ENCODE data around the gene RSPH3. TPM values are rescaled to one million over a fixed set of nuclear protein-coding genes. Genes with fewer than 3 reads are reported as not detected.

Gene RSPH3
- total and polyA plus RNA-seq, 2 of the 13 experiments (the other 11 are each of a cell fraction or from before 2014, with no cell fraction given) = 1.3 to 3.5 TPM

- H3K27ac ChIP-seq (ENCODE audit: extremely low read length, insufficient read depth, low read length) = peak overlapping the region; percentile 94
- no peaks in the 10 kb centered on the region for H3K79me2 ChIP-seq (ENCODE audit: insufficient read depth, low read length)
- peak overlapping the region; percentile 73 to 93 (median 88) for H3K4me3 ChIP-seq (replicated peaks in 1 of 3; ENCODE audit: insufficient read depth in 1 of 3, low read depth in 2 of 3, low read length in 3 of 3)
- H3K4me1 ChIP-seq (ENCODE audit: insufficient read depth, low read length) = peaks cover 25% of the 10 kb centered on the region
- H2AFZ ChIP-seq (ENCODE audit: low read length) = peak overlapping the region; percentile 65
- no peaks in the 10 kb centered on the region for H4K20me1 ChIP-seq (ENCODE audit: insufficient read depth, low read length)
- H3K4me2 ChIP-seq (ENCODE audit: low read depth, low read length) = peak overlapping the region; percentile 97
- peak overlapping the region; percentile 89 for H3K9ac ChIP-seq (ENCODE audit: insufficient read depth, low read depth, low read length)
- no peaks in the 10 kb centered on the region for H3K9me3 ChIP-seq (ENCODE audit: low read length)
- intact Hi-C loops (cut with micrococcal nuclease; ENCODE audit: unreplicated experiment) (no loop called here), in situ Hi-C loops (cut with HindIII; ENCODE audit: extremely low pct_ligation_motif_present, low pct_unique_long_range_greater_than_20kb) (no loop called here)
- H3K36me3 ChIP-seq (replicated peaks in 1 of 2; ENCODE audit: control insufficient read depth in 1 of 2, insufficient read depth in 2 of 2, low read length in 2 of 2) = no peaks in the 10 kb centered on the region
- DNase-seq (ENCODE audit: low spot score) = no peak
- FAIRE-seq = no peak
- 2% methylated on average over 13 of the region's 24 CpGs for WGBS (ENCODE audit: low lambda C conversion rate)
- CTCF ChIA-PET (ENCODE audit: low intra/inter-chr PET ratio, low total read pairs) = interaction anchor here (0.7 kb wide), 1 partner anchor 693 kb away, joined by 3 read pairs; no protein-coding TSS in a partner anchor
- ATAC-seq = peak; percentile 49
- H3K27me3 ChIP-seq (ENCODE audit: control insufficient read depth in 1 of 2, insufficient read depth in 2 of 2, low read length in 2 of 2) = no peaks in the 10 kb centered on the region; a peak in 1 of 5 replicates
- POLR2A ChIA-PET = interaction anchor here (1.5 to 1.6 kb wide), 3 partner anchors 10 to 179 kb away, joined by 5 to 12 read pairs (median 6); no protein-coding TSS in a partner anchor
- BruUV-seq (replicated peaks) = TSS peak; percentile 54
- TF ChIP-seq ZNF747 (CRISPR knock-in tag; IDR thresholded peaks at IDR 0.05; ENCODE audit: borderline replicate concordance) (no peak), CCAR2 (optimal IDR thresholded peaks at IDR 0.05; ENCODE audit: low read depth, low read length) (no peak), HBP1 (CRISPR knock-in tag; IDR thresholded peaks at IDR 0.05; ENCODE audit: low read depth) (no peak), ZUFSP (CRISPR knock-in tag; IDR thresholded peaks at IDR 0.05; ENCODE audit: borderline replicate concordance) (0 out of 2 replicates have a peak, but pooled peaks have one; percentile 45), AKAP8 (CRISPR knock-in tag; IDR thresholded peaks at IDR 0.05) (no peak), KLF12 (CRISPR knock-in tag; IDR thresholded peaks at IDR 0.05; ENCODE audit: borderline replicate concordance) (no peak), ZFX (CRISPR knock-in tag; IDR thresholded peaks at IDR 0.05; ENCODE audit: low read depth) (no peak), IKZF5 (CRISPR knock-in tag; IDR thresholded peaks at IDR 0.05) (no peak), ZNF383 (CRISPR knock-in tag; IDR thresholded peaks at IDR 0.05; ENCODE audit: borderline replicate concordance) (0 out of 2 replicates have a peak, but pooled peaks have one; percentile 1), ZNF441 (CRISPR knock-in tag; IDR thresholded peaks at IDR 0.05; ENCODE audit: borderline replicate concordance) (no peak), DMTF1 (CRISPR knock-in tag; IDR thresholded peaks at IDR 0.05) (no peak), BCL6 (CRISPR knock-in tag; IDR thresholded peaks at IDR 0.05) (no peak), ZNF567 (CRISPR knock-in tag; IDR thresholded peaks at IDR 0.05; ENCODE audit: borderline replicate concordance) (no peak), MTF2 (CRISPR knock-in tag; IDR thresholded peaks at IDR 0.05; ENCODE audit: borderline replicate concordance) (no peak), NONO (IDR thresholded peaks at IDR 0.05) (no peak), NONO (CRISPR knock-in tag; conservative IDR thresholded peaks at IDR 0.05) (no peak), ZNF562 (CRISPR knock-in tag; IDR thresholded peaks at IDR 0.05; ENCODE audit: borderline replicate concordance) (no peak), RAD21 (CRISPR knock-in tag; IDR thresholded peaks at IDR 0.05) (peak; percentile 6; the same call in 1 of the 2 replicates)
Observed at GRCh38 chr6:158999154-158999665, 792 bp downstream of the RSPH3 start.
